Adrenal gland (tissue), 5 donors: ENCODE data around the gene LONRF2.

Experiments used
- CTCF ChIP-seq, 6 experiments: fragments of 450-650 bp in 4 of 6; fragments of 200-600 bp in 2 of 6; sonication (generic) in 1 of 6; IDR thresholded peaks; 1 replicate in 5 of 6; 2 replicates in 1 of 6; pipeline versions ENCODE4 v1.5.1 to v1.8.0; 2016 to 2021; ENCODE audit warnings: antibody characterized with exemption in 6 of 6, mild to moderate bottlenecking in 2 of 6, moderate library complexity in 1 of 6
- POLR2A ChIP-seq, 2 donors: fragments of 450-650 bp; IDR thresholded peaks; one replicate each; pipeline ENCODE4 v1.6.1; 2017; ENCODE audit warnings: antibody characterized with exemption in 2 of 2, mild to moderate bottlenecking in 2 of 2, moderate library complexity in 1 of 2
- donor health status: DM: no; HTN: no; CAD: no.

GRCh38 chr2:100240386-100240785, 81.9 kb downstream of the LONRF2 start:
- TF ChIP-seq CTCF (IDR thresholded peaks at IDR 0.05) (no peak), POLR2A (IDR thresholded peaks at IDR 0.05) (no peak)
